Gastroesophageal sphincter (tissue), 3 donors: ENCODE measurements around the gene VTN.

ENCODE experiments used
- CTCF ChIP-seq, 4 experiments: fragments of 200-600 bp in 2 of 4; fragments of 450-650 bp in 2 of 4; sonication (generic) in 1 of 4; IDR thresholded peaks; one replicate each; pipeline ENCODE4 v1.5.1; 2017 to 2019; ENCODE audit warnings: antibody characterized with exemption in 4 of 4, mild to moderate bottlenecking in 2 of 4, moderate library complexity in 2 of 4
- EP300 ChIP-seq: sonication (generic); formaldehyde crosslinking; IDR thresholded peaks from one replicate; pipeline ENCODE4 v1.6.1; 2017; ENCODE audit warnings: antibody characterized with exemption, mild to moderate bottlenecking
- POLR2A ChIP-seq, 2 donors: fragments of 450-650 bp; IDR thresholded peaks; one replicate each; pipeline ENCODE4 v1.6.1; 2017; ENCODE audit warnings: antibody characterized with exemption in 2 of 2, mild to moderate bottlenecking in 2 of 2, moderate library complexity in 1 of 2
- POLR2AphosphoS5 ChIP-seq: sonication (generic); formaldehyde crosslinking; IDR thresholded peaks from one replicate; pipeline ENCODE4 v1.6.1; 2017; ENCODE audit warnings: antibody characterized with exemption

- TF ChIP-seq POLR2A (IDR thresholded peaks at IDR 0.05): no peak
- TF ChIP-seq CTCF (IDR thresholded peaks at IDR 0.05): no peak
- TF ChIP-seq POLR2AphosphoS5: no peak
- no peak for TF ChIP-seq EP300
These were observed 49.7 kb downstream of the VTN start for GRCh38 chr17:28320215-28321061.
